Testis (tissue), 3 donors: ENCODE data around the gene MAPK10. TPM values are rescaled to one million over a fixed set of nuclear protein-coding genes. Genes with fewer than 3 reads are reported as not detected.

Experiments
- DNase-seq: peaks from one replicate; pipeline ENCODE4 v3.0.0-alpha.2; 2019
- H3K27ac ChIP-seq, 2 donors: fragments of 200-600 bp; sonication (generic); one replicate each; pipeline ENCODE4 v1.5.1; 2019
- H3K27me3 ChIP-seq: fragments of 200-600 bp; sonication (generic); one replicate; pipeline ENCODE4 v1.5.1; 2019
- H3K36me3 ChIP-seq: fragments of 200-600 bp; sonication (generic); one replicate; pipeline ENCODE4 v1.5.1; 2017; ENCODE audit warnings: low read depth; ENCODE audit errors: missing control alignments
- H3K4me1 ChIP-seq: fragments of 200-600 bp; sonication (generic); one replicate; pipeline ENCODE4 v1.5.1; 2019
- H3K4me3 ChIP-seq, 2 donors: fragments of 200-600 bp; sonication (generic); one replicate each; pipeline ENCODE4 v1.5.1; 2017 to 2019
- H3K9me3 ChIP-seq: fragments of 200-600 bp; sonication (generic); one replicate; pipeline ENCODE4 v1.5.1; 2017
- CTCF ChIP-seq, 3 experiments: fragments of 450-650 bp in 2 of 3; fragments of 200-600 bp in 1 of 3; sonication (generic) in 1 of 3; IDR thresholded peaks; one replicate each; pipeline ENCODE4 v1.5.1; 2016 to 2019; ENCODE audit warnings: antibody characterized with exemption in 3 of 3, mild to moderate bottlenecking in 2 of 3, moderate library complexity in 1 of 3
- POLR2A ChIP-seq: fragments of 450-650 bp; IDR thresholded peaks from one replicate; pipeline ENCODE4 v1.6.1; 2017; ENCODE audit warnings: antibody characterized with exemption, mild to moderate bottlenecking, moderate library complexity
- WGBS, 2 donors: methylation state at CpG; one replicate each; pipeline ENCODE4 v1.1.5; 2018; 5-methylcytosine and 5-hydroxymethylcytosine counted together
- intact Hi-C: fragments of 100-400 bp; cut with DNase I; formaldehyde crosslinking; loops from one replicate; pipeline ENCODE4 v1.15.1; 2023; ENCODE audit warnings: low total_unique reads
- polyA plus RNA-seq: library from polyadenylated mRNA; stranded (reverse); fragments of 350-450 nt; fragmentation: Illumina TruSeq; extraction: RNeasy Lipid Tissue Mini Kit (QIAGEN cat#74804); gene quantifications from one replicate; pipeline ENCODE4 v1.2.3, GENCODE V29; 2014; ENCODE audit warnings: low read depth, low replicate concordance; ENCODE audit not compliant: insufficient read depth
- small RNA-seq, 2 donors: library from RNA; depleted of rRNA; stranded (forward); fragments of <200 nt; gene quantifications; one replicate each; pipeline ENCODE3, GENCODE V24; 2016
- total RNA-seq, 2 donors: library from RNA; depleted of rRNA; stranded (reverse); fragments of >200 nt; gene quantifications; one replicate each; pipeline ENCODE4 v1.2.3, GENCODE V29; 2016

Gene MAPK10
- total and polyA plus RNA-seq, 3 donors from 2014 or later: 56.1 to 64.6 (median 61.1) TPM

DNA sequence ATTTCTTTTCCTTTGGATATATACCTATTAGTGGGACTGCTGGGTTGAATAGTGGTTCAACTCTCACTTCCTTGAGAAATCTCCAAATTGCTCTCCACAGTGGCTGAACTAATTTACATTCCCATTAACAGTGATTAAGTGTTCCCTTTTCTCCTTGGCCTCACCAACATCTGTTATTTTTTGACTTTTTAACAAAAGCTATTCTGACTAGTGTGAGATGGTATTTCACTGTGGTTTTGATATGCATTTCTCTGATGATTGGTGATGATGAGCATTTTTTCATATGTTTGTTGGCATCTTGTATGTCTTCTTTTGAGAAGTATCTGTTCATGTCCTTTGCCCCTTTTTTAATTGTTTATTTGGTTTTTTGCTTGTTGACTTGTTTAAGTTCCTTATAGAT lies 413.0 kb downstream of the MAPK10 start:
- Histone ChIP-seq H3K27ac (no peak overlapping the region), H3K4me1 (no peaks in the 10 kb centered on the region), H3K4me3 (no peak overlapping the region), H3K27me3 (no peaks in the 10 kb centered on the region), H3K9me3 (no peaks in the 10 kb centered on the region), H3K36me3 (no peaks in the 10 kb centered on the region)
- no peak for TF ChIP-seq POLR2A
- TF ChIP-seq CTCF (IDR thresholded peaks at IDR 0.05): no peak
- intact Hi-C loops: no loop called here
- DNase-seq: no peak

DNA sequence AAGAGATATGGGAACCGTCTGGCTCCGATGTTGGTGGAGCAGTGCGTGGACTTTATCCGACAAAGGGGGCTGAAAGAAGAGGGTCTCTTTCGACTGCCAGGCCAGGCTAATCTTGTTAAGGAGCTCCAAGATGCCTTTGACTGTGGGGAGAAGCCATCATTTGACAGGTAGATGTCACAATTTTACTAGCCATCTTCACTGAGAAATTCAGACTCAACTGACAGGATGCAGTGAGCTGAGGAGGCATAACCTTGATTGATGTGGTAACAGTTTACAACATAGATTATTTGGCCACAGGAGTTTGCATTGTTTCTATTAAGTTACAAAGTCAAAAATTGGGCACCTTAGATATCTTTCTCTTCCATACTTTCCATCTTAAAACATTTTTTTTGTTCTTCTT lies 417.7 kb downstream of the MAPK10 start:
- TF ChIP-seq POLR2A: no peak
- TF ChIP-seq CTCF (IDR thresholded peaks at IDR 0.05): no peak
- no peak for DNase-seq
- no peak overlapping the region for H3K4me3 ChIP-seq
- H3K9me3 ChIP-seq: no peaks in the 10 kb centered on the region
- WGBS, 2 donors: 38 to 69% methylated on average over 5 of the region's 5 CpGs
- intact Hi-C loops: no loop called here
- no peaks in the 10 kb centered on the region for H3K27me3 ChIP-seq
- no peaks in the 10 kb centered on the region for H3K36me3 ChIP-seq
- no peaks in the 10 kb centered on the region for H3K4me1 ChIP-seq
- no peak overlapping the region for H3K27ac ChIP-seq

DNA sequence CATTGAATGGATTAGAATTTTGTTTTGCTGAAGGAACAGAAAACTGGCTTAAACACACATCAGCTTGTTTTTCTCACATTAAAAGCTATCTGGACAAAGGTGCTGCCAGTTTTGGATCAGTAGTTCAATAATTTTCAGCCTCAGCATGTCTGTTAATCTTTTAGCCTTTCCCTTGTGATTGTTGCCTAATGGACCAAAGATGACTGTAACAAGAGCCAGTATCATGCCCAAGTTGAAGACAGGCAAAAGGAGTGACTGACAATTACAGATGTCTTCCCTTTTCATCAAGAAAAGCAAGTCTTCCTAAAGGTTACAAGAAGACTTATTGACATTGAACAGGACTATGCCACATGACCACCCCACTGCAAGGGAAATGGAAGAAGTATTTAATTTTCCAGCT lies 419.7 kb downstream of the MAPK10 start:
- Histone ChIP-seq H3K4me1 (no peaks in the 10 kb centered on the region), H3K27ac (no peak overlapping the region), H3K4me3 (no peak overlapping the region), H3K27me3 (no peaks in the 10 kb centered on the region), H3K9me3 (no peaks in the 10 kb centered on the region), H3K36me3 (no peaks in the 10 kb centered on the region)
- DNase-seq: no peak
- no peak for TF ChIP-seq POLR2A
- no peak for TF ChIP-seq CTCF (IDR thresholded peaks at IDR 0.05)
- intact Hi-C loops: no loop called here

Small RNA genes within 50 kb of the gene (small RNA-seq; reads per million reads assigned to genes)
- 0 reads per million in 2 donors for gene RN7SKP96

Other genes with a start within 250 kb of the MAPK10 start
- 10 to 100 TPM; 48.9 to 62.0 TPM for gene PTPN13, start 234.3 kb upstream of the MAPK10 start, total RNA-seq
- gene PTPN13, start 234.3 kb upstream of the MAPK10 start, polyA plus RNA-seq: 30.1 TPM